Measurements from ENCODE around the gene OSBPL1A.

The OSBPL1A gene

GRCh38 chr18:24397694-24398368 is at the start of gene OSBPL1A:
Gene OSBPL1A, minus strand, starts transcription at chr18:24397824. Its CDS starts 20,291 bp downstream, at chr18:24377533.
- peak; percentile 62 for DNase-seq (ENCODE audit: low read depth)

GRCh38 chr18:24446953-24447538 is 49.4 kb upstream of the OSBPL1A start:
- no peak for DNase-seq (ENCODE audit: low read depth)

- DNase-seq (ENCODE audit: low read depth), result no peak
Observed at GRCh38 chr18:24446453-24446852, 48.8 kb upstream of the OSBPL1A start.

- no peak for DNase-seq (ENCODE audit: low read depth)
Observed at GRCh38 chr18:24443870-24444269, 46.2 kb upstream of the OSBPL1A start.

- no peak for DNase-seq (ENCODE audit: low read depth)
Observed at GRCh38 chr18:24436939-24437338, 39.3 kb upstream of the OSBPL1A start.

GRCh38 chr18:24432618-24433017 is 35.0 kb upstream of the OSBPL1A start:
- no peak for DNase-seq (ENCODE audit: low read depth)

- DNase-seq (ENCODE audit: low read depth), result no peak
Observed at GRCh38 chr18:24429188-24429587, 31.6 kb upstream of the OSBPL1A start.

- no peak for DNase-seq (ENCODE audit: low read depth)
Observed at GRCh38 chr18:24428709-24429108, 31.1 kb upstream of the OSBPL1A start.

GRCh38 chr18:24427484-24427883 is 29.9 kb upstream of the OSBPL1A start:
- no peak for DNase-seq (ENCODE audit: low read depth)

GRCh38 chr18:24426398-24427294 is 29.0 kb upstream of the OSBPL1A start, which contains the start of gene IMPACT:
Gene IMPACT, plus strand, starts transcription at chr18:24426670. Its CDS starts 87 bp downstream, at chr18:24426757.
- DNase-seq (ENCODE audit: low read depth), result peak; percentile 71

- no peak for DNase-seq (ENCODE audit: low read depth)
Observed at GRCh38 chr18:24426073-24426397, 28.4 kb upstream of the OSBPL1A start.

- no peak for DNase-seq (ENCODE audit: low read depth)
Observed at GRCh38 chr18:24421831-24422230, 24.2 kb upstream of the OSBPL1A start.

- no peak for DNase-seq (ENCODE audit: low read depth)
Observed at GRCh38 chr18:24420551-24420950, 22.9 kb upstream of the OSBPL1A start.

- DNase-seq (ENCODE audit: low read depth), result no peak
Observed at GRCh38 chr18:24417480-24417879, 19.9 kb upstream of the OSBPL1A start.

- DNase-seq (ENCODE audit: low read depth), result no peak
Observed at GRCh38 chr18:24414349-24415003, 16.9 kb upstream of the OSBPL1A start.

- no peak for DNase-seq (ENCODE audit: low read depth)
Observed at GRCh38 chr18:24413148-24413547, 15.5 kb upstream of the OSBPL1A start.

GRCh38 chr18:24408496-24408895 is 10.9 kb upstream of the OSBPL1A start:
- DNase-seq (ENCODE audit: low read depth), result no peak

- no peak for DNase-seq (ENCODE audit: low read depth)
Observed at GRCh38 chr18:24404591-24404990, 7.0 kb upstream of the OSBPL1A start.

GRCh38 chr18:24403076-24403475 is 5.5 kb upstream of the OSBPL1A start:
- DNase-seq (ENCODE audit: low read depth), result no peak

- no peak for DNase-seq (ENCODE audit: low read depth)
Observed at GRCh38 chr18:24402209-24402785, 4.7 kb upstream of the OSBPL1A start.

GRCh38 chr18:24400587-24400986 is 3.0 kb upstream of the OSBPL1A start:
- no peak for DNase-seq (ENCODE audit: low read depth)

- DNase-seq (ENCODE audit: low read depth), result no peak
Observed at GRCh38 chr18:24398540-24398939, 916 bp upstream of the OSBPL1A start.

All from stimulated activated CD8-positive, alpha-beta memory T cell treated with anti-CD3 and anti-CD28 coated beads, Interleukin-12 subunit alpha, Interleukin-12 subunit beta, amount 100 ng/mL, for 4 hours (primary cell).